GM12891 (cell line): ENCODE data around the gene ZNF516.

Experiments used
- POLR2A ChIP-seq: IDR thresholded peaks from 2 replicates; pipeline ENCODE4 v1.6.1; 2011; ENCODE audit warnings: low read depth, low read length, control low read depth
- POLR2AphosphoS5 ChIP-seq: IDR thresholded peaks from 2 replicates; pipeline ENCODE4 v1.6.1; 2011; ENCODE audit warnings: low read depth, low read length, control low read depth

GRCh38 chr18:76454418-76454817 is 40.6 kb downstream of the ZNF516 start:
- no peak for TF ChIP-seq POLR2A
- no peak for TF ChIP-seq POLR2AphosphoS5
